Measurements from ENCODE around the gene UPF2. TPM values are rescaled to one million over a fixed set of nuclear protein-coding genes. Genes with fewer than 3 reads are reported as not detected.

Gene UPF2
- total and polyA plus RNA-seq, 2 of the 13 experiments (the other 11 are each of a cell fraction or from before 2014, with no cell fraction given) = 6.2 to 14.5 TPM

DNA sequence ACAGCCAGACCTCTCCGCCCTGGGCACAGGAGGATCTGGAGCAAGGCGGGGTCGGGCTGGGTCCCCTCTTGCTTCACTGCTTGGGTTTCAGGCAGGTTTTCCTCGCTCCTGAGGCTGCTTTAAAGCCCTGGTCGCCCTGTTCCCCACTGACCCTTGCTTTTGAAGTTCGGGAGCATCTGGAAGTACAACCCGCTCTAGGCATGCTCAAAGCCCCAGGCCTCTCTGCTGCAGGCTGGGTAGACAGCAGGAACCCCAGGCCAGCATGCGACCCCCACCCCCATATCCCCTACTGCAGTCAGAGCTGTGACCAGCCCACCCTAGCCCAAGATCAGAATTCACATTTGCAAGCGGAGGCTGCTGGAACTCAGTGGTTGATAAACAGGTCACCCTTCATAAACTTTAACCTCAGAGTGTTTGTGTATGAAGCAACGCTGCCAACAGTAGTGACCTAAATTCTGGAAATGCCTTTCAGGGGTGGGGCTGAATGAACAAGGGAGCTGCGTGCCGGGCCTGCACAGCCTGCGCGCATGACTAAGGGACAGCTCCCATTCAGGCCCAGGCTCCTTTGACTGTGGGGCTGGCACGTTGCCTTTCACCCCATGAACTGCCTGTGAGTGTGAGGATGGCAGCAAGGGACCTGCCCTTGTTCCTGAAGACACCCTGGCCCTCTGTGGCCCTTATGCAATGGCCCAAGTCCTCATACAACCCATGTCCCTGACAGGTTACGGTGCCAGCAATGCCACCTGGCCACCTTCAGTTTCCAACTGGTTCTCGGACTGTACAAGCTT lies 166.9 kb downstream of the UPF2 start (continued):
- TF ChIP-seq NFE2L1 (CRISPR knock-in tag; IDR thresholded peaks at IDR 0.05; ENCODE audit: borderline replicate concordance) (no peak), ZNF180 (CRISPR knock-in tag; IDR thresholded peaks at IDR 0.05; ENCODE audit: borderline replicate concordance, low read depth) (no peak), ZNF501 (CRISPR knock-in tag; IDR thresholded peaks at IDR 0.05) (peak; percentile 43; the same call in 1 of the 2 replicates), ARNT2 (CRISPR knock-in tag; IDR thresholded peaks at IDR 0.05; ENCODE audit: low read depth) (peak; percentile 80; the same call in 1 of the 2 replicates), RBAK (CRISPR knock-in tag; IDR thresholded peaks at IDR 0.05) (no peak; the same call in 1 of the 2 replicates), PHF8 (CRISPR knock-in tag; IDR thresholded peaks at IDR 0.05) (peak; percentile 45), NCOA5 (CRISPR knock-in tag; IDR thresholded peaks at IDR 0.05) (no peak), SP4 (CRISPR knock-in tag; IDR thresholded peaks at IDR 0.05) (peak; percentile 76), SOX6 (IDR thresholded peaks at IDR 0.05) (no peak), SOX6 (CRISPR knock-in tag; IDR thresholded peaks at IDR 0.05) (peak; percentile 94), GTF3A (CRISPR knock-in tag; conservative IDR thresholded peaks at IDR 0.05) (no peak), CCAR2 (optimal IDR thresholded peaks at IDR 0.05; ENCODE audit: low read depth, low read length) (no peak)
- TF ChIP-seq, protein P1, sequence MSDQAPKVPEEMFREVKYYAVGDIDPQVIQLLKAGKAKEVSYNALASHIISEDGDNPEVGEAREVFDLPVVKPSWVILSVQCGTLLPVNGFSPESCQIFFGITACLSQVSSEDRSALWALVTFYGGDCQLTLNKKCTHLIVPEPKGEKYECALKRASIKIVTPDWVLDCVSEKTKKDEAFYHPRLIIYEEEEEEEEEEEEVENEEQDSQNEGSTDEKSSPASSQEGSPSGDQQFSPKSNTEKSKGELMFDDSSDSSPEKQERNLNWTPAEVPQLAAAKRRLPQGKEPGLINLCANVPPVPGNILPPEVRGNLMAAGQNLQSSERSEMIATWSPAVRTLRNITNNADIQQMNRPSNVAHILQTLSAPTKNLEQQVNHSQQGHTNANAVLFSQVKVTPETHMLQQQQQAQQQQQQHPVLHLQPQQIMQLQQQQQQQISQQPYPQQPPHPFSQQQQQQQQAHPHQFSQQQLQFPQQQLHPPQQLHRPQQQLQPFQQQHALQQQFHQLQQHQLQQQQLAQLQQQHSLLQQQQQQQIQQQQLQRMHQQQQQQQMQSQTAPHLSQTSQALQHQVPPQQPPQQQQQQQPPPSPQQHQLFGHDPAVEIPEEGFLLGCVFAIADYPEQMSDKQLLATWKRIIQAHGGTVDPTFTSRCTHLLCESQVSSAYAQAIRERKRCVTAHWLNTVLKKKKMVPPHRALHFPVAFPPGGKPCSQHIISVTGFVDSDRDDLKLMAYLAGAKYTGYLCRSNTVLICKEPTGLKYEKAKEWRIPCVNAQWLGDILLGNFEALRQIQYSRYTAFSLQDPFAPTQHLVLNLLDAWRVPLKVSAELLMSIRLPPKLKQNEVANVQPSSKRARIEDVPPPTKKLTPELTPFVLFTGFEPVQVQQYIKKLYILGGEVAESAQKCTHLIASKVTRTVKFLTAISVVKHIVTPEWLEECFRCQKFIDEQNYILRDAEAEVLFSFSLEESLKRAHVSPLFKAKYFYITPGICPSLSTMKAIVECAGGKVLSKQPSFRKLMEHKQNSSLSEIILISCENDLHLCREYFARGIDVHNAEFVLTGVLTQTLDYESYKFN (CRISPR knock-in tag; conservative IDR thresholded peaks at IDR 0.05) = peak; percentile 94
- TF ChIP-seq, protein P2, sequence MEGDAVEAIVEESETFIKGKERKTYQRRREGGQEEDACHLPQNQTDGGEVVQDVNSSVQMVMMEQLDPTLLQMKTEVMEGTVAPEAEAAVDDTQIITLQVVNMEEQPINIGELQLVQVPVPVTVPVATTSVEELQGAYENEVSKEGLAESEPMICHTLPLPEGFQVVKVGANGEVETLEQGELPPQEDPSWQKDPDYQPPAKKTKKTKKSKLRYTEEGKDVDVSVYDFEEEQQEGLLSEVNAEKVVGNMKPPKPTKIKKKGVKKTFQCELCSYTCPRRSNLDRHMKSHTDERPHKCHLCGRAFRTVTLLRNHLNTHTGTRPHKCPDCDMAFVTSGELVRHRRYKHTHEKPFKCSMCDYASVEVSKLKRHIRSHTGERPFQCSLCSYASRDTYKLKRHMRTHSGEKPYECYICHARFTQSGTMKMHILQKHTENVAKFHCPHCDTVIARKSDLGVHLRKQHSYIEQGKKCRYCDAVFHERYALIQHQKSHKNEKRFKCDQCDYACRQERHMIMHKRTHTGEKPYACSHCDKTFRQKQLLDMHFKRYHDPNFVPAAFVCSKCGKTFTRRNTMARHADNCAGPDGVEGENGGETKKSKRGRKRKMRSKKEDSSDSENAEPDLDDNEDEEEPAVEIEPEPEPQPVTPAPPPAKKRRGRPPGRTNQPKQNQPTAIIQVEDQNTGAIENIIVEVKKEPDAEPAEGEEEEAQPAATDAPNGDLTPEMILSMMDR (CRISPR knock-in tag; IDR thresholded peaks at IDR 0.05) = no peak; the same call in 1 of the 2 replicates
- TF ChIP-seq, protein P3, sequence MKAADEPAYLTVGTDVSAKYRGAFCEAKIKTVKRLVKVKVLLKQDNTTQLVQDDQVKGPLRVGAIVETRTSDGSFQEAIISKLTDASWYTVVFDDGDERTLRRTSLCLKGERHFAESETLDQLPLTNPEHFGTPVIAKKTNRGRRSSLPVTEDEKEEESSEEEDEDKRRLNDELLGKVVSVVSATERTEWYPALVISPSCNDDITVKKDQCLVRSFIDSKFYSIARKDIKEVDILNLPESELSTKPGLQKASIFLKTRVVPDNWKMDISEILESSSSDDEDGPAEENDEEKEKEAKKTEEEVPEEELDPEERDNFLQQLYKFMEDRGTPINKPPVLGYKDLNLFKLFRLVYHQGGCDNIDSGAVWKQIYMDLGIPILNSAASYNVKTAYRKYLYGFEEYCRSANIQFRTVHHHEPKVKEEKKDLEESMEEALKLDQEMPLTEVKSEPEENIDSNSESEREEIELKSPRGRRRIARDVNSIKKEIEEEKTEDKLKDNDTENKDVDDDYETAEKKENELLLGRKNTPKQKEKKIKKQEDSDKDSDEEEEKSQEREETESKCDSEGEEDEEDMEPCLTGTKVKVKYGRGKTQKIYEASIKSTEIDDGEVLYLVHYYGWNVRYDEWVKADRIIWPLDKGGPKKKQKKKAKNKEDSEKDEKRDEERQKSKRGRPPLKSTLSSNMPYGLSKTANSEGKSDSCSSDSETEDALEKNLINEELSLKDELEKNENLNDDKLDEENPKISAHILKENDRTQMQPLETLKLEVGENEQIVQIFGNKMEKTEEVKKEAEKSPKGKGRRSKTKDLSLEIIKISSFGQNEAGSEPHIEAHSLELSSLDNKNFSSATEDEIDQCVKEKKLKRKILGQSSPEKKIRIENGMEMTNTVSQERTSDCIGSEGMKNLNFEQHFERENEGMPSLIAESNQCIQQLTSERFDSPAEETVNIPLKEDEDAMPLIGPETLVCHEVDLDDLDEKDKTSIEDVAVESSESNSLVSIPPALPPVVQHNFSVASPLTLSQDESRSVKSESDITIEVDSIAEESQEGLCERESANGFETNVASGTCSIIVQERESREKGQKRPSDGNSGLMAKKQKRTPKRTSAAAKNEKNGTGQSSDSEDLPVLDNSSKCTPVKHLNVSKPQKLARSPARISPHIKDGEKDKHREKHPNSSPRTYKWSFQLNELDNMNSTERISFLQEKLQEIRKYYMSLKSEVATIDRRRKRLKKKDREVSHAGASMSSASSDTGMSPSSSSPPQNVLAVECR (CRISPR knock-in tag; IDR thresholded peaks at IDR 0.05; ENCODE audit: borderline replicate concordance) = peak; percentile 72; the same call in 1 of the 2 replicates
- TF ChIP-seq, protein P4, sequence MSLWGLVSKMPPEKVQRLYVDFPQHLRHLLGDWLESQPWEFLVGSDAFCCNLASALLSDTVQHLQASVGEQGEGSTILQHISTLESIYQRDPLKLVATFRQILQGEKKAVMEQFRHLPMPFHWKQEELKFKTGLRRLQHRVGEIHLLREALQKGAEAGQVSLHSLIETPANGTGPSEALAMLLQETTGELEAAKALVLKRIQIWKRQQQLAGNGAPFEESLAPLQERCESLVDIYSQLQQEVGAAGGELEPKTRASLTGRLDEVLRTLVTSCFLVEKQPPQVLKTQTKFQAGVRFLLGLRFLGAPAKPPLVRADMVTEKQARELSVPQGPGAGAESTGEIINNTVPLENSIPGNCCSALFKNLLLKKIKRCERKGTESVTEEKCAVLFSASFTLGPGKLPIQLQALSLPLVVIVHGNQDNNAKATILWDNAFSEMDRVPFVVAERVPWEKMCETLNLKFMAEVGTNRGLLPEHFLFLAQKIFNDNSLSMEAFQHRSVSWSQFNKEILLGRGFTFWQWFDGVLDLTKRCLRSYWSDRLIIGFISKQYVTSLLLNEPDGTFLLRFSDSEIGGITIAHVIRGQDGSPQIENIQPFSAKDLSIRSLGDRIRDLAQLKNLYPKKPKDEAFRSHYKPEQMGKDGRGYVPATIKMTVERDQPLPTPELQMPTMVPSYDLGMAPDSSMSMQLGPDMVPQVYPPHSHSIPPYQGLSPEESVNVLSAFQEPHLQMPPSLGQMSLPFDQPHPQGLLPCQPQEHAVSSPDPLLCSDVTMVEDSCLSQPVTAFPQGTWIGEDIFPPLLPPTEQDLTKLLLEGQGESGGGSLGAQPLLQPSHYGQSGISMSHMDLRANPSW (CRISPR knock-in tag; IDR thresholded peaks at IDR 0.05; ENCODE audit: borderline replicate concordance) = peak; percentile 87; the same call in 1 of the 2 replicates
